Endometrial microvascular endothelial cells (primary cell): Measurements from ENCODE around the gene DUSP23. TPM values are rescaled to one million over a fixed set of nuclear protein-coding genes. Genes with fewer than 3 reads are reported as not detected.

Experiments used
- in situ Hi-C: cut with HindIII; loops from 2 replicates; pipeline ENCODE4 v1.10.0; 2017; ENCODE audit warnings: low sequenced_read_pairs, low pct_unique_long_range_greater_than_20kb; ENCODE audit errors: inconsistent ontology term
- total RNA-seq: library from RNA; depleted of rRNA; stranded (reverse); fragments of >200 nt; gene quantifications from one replicate; pipeline ENCODE4 v1.2.3, GENCODE V29; 2015; ENCODE audit errors: inconsistent ontology term

The DUSP23 gene
- total RNA-seq, 1 donor from 2014 or later, result 81.6 TPM

DNA sequence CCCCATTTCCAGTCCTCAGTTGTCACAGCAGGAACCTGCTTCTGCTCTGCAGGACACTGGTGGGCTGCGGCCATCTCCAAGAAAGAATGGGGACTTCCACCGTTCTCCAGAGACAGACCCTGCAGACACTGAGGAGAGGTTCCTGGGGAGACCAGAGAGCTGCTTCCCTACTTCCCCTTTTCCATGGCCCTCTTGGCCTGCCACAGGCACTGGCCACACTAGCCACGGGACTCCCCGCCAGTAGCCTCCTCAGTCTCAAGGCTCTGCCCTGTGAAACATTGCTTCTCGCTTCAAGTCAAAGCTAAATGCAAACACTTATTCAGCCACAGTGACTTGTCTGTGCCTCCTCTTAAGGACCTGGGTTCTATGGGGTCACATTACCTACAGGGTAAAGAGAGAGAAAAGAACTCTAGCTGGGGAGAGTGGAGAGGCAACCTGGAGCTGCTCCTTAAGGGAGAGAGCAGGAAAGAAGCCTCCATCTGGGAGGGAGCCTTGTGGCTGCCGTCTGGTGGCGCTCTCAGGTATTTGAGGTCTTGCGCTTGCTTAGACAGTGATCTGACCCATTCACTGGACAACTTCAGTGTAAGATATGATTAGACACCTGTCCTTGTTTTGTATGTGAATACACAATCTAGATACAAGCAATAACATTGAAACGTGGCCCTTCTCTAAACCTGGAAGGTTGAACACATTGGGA lies 40.6 kb downstream of the DUSP23 start:
- in situ Hi-C loops, result no loop called here

DNA sequence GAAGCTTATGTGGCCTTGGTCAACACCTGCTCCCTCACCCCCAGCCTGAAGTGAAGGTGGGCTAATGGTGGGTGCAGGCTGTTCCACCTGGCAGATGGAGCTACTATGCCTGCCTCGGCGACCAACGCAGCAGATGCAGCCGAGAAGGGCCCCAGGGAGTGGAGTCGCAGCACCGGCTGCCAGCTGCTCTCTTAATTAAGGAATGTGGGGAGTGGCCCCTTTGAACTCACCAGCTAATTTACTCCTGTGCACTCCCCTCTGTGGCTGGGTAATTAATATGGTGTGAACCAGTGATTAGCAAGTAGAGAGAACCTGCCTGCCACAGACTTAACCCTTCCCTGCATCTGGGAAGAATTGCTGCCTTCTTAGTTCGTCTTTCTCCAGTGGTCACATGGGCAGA lies 42.6 kb downstream of the DUSP23 start:
- in situ Hi-C loops, result no loop called here

DNA sequence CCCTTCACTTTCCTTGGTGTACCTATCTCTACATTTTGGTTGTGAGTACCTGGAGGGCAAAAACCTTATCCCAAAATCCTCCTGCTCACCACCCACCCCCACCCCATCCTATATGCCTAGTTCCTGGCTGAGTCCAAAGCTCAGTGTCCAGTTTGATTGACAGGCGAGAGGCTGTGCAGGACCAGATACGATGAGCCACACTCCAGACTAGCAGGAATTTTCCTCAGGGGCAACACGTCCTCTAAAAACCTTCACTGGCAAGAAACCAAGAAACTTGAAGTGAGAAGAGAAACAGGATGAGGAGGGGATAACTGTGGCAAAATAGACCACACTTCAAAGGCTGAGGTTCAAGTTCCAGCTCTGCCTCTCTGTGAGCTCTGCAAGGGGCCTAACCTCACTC lies 44.8 kb downstream of the DUSP23 start:
- in situ Hi-C loops, result no loop called here

DNA sequence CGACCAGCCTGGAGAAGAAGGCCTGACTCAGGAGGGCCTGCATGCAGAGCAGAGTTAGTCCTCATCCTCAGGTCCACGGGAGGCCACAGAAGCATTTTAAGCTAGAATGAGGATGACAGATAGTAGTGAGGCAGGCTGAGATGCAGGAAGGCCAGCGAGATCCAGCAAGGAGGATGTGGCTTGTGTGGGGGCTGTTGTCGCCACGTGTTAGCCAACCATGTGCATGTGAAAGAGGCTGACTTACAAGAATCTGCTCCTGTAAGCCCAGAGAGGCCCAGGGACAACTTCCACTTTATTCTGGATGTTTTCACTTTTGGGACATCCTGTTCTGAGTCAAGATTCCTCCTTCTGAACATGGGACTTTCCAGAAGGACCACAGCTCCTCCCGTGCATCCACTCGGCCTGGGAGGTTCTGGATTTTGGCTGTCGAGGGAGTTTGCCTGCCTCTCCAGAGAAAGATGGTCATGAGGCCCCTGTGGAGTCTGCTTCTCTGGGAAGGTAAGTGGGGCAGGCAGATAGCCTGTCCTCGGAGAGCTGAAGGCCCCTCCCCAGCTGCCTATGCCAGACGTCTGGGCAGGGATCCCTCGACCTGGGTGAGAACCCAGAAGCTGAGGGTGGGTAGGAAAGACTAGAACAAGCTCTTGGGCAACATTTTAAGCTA lies 45.8 kb downstream of the DUSP23 start, which contains the start of gene SLAMF8:
SLAMF8 (plus strand) TSS at position 433 of the 661 bp plus-strand sequence; CDS start at position 459, 26 bp downstream.
- in situ Hi-C loops, result no loop called here

DNA sequence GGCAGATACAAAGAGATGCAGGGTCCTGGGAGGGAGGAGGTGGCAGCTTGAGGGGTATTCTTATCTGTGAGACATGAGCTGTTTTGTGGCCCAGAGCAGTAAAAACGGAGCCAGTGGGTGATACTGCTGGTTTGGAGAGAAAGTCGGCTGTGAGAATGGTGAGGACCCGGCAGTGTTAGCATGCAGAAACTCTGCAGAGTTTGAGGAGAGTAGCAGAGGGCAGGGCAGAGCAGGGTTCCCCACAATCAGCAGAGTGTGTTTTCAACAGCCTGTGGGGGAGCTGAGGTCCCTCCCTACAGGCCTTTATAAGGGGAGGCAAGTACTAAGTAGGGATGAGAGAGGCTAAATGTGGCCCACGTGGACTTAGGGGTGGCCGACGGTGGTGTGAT lies 46.3 kb downstream of the DUSP23 start:
- in situ Hi-C loops, result no loop called here

DNA sequence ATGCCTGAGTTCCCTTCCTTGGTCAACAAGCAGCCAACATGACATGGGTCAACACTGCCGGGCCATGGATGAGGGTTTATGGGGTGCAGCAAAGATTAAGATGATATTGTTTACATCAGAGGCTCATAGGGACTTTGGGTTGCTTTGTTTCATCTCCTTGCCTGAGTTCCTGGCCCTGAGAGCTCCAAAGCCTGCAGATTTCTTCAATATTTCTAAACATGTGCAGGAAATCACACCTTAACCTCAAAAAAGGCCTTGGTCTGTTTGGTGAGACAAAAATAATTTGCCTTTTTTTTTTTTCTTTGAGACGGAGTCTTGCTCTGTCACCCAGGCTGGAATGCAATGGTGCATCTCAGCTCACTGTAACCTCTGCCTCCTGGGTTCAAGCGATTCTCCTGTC lies 46.8 kb downstream of the DUSP23 start:
- in situ Hi-C loops, result no loop called here

DNA sequence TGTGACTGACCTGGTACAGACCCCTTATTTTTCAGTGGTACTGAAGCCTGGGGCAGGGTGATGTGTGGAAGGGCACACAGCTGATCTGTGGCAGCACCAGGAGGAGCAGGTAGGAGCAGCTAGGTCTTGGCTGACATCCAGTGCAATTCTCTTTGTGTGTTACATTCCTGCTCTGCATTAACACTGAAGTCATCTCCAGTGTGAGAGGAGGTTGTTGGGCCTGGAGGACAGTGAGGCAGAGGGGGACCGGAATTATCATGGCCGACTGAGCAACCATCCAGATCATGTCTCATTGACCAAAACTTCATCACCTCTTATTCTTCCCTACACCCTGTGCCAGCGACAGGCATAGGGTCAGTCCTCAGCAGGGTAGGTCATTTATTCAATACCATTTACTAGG lies 47.4 kb downstream of the DUSP23 start:
- in situ Hi-C loops, result no loop called here

DNA sequence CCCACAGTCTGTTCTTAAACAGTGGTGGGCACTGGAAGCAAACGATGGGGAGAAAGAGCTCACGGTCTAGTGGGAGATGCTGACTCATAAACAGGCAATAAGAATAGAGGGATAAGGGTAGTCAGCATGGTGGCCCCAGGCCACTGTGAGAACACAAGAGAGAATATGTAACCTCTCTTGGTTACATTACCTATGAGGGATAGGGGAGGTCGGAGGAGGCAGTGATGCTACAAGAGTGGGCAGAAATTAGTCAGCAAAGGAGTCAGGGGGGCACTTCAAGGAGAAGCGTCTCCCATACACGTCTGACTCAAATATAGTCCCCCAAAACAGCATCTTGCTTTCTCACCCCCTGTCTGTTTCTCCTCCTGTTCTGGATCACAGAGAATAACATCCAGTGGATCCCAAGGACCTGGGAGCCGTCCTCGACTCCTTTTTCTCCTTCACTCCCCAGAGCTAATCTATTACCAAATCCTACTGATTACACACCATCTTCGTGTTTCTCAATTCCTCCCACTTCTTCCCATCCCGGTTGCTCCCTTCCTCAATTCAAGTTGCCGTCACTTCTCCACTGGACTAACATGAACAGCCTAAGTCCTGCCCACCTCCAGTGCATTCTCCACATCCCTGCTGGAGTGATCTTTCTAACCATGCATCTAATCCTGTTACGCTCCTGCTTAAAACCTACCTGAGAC lies 48.0 kb downstream of the DUSP23 start:
- in situ Hi-C loops, result no loop called here

DNA sequence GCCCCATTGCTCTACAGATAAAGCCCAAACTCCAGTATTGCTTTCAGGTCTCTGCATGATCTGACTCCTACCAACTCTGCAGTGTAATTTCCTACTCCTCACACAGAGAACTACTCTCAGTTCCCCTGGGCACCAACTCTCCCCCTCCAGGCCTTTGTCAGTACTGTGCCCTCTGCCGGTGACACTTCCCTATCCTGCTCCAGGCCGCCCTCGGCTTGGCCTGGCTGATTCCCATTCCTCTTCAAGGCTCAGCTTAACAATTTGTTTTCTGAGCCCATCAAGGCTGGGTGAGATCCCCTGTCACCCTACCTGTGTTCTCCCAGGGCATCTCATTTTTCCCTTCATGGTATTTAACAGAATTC lies 48.5 kb downstream of the DUSP23 start:
- in situ Hi-C loops, result no loop called here

DNA sequence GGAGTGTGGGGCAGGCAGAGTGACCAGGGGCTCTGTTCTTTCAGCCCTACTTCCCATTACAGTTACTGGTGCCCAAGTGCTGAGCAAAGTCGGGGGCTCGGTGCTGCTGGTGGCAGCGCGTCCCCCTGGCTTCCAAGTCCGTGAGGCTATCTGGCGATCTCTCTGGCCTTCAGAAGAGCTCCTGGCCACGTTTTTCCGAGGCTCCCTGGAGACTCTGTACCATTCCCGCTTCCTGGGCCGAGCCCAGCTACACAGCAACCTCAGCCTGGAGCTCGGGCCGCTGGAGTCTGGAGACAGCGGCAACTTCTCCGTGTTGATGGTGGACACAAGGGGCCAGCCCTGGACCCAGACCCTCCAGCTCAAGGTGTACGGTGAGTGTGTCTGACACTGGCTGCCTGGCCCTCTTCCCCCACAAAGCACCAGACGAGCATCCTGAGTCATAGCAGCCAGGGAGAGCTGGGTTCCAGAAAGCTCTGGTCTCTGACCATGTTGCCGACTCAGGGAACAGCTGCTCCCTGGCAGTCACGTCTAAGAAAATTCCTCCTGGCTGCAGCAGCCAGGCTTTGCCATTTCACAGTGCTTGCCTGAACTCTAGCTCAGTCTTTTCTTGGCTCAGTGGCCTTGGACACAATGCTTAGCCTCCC lies 49.2 kb downstream of the DUSP23 start:
- in situ Hi-C loops, result no loop called here

DNA sequence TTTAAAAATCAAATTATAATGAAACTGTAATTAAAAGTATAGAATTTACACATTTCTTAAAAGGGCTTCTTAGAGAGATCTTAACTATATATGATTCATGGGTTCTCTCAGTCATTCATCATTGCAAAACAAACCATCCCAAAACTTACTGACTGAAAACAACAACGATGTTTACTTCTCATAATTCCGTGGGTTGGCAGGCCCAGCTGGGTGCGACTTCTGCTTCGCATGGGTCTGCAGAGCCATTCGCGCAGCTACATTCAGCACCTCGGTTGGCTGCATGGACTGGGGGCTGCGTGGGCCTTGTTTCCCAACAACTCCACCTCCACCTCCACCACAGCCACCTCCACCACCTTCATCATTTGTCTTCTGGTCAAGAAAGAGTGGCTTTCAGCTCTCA lies 50.0 kb downstream of the DUSP23 start:
- in situ Hi-C loops, result no loop called here

DNA sequence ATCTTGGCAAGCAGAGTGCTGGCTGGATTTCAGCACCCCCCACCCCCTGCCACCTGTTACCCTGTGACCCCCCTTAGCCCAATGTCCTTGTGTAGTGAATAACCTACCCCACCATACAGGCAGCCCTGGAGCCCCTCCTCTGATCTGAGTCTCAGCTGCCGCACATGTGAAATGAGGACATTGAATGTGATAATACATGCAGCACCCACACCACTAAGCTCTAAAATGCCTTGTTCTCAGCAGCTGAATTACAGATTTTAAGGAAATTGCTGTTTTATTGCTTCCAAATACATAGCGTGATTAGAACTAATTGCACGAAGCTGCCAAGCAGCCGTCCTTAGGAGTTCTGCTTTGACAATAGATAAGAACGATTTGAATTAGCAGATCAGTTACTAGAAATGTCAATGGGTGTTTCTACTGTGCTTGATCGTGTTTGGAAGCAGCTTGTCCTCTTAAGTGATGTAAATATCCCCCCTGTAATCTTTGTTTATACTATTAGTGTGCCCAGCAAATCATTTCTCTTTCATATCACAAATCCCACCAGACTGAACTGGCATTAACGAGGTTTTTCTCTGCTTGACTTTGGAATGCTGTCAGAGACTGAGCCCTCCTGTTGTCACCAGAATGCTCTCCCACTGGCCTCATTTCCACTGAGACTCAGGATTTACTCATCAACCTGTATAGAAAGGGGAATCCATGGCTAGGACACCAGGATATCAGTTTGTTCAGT lies 50.8 kb downstream of the DUSP23 start:
- in situ Hi-C loops, result no loop called here

Other genes starting within 250 kb of the DUSP23 start
- gene OR10J5, start 245.0 kb upstream of the DUSP23 start, total RNA-seq, result not detected
- gene APCS, start 193.1 kb upstream of the DUSP23 start, total RNA-seq, result not detected
- not detected for gene CRP, start 66.4 kb upstream of the DUSP23 start, total RNA-seq
- gene FCRL6, start 21.4 kb downstream of the DUSP23 start, total RNA-seq, result not detected
- not detected for gene SLAMF8, start 45.9 kb downstream of the DUSP23 start, total RNA-seq
- gene VSIG8, start 81.7 kb downstream of the DUSP23 start, total RNA-seq, result not detected
- gene CFAP45, start 119.2 kb downstream of the DUSP23 start, total RNA-seq, result 0.19 TPM
- gene TAGLN2, start 144.5 kb downstream of the DUSP23 start, total RNA-seq, result 1,070 TPM
- gene IGSF9, start 164.7 kb downstream of the DUSP23 start, total RNA-seq, result not detected
- gene SLAMF9, start 173.3 kb downstream of the DUSP23 start, total RNA-seq, result not detected